ENCODE data around the gene BACH1. TPM values are rescaled to one million over a fixed set of nuclear protein-coding genes. Genes with fewer than 3 reads are reported as not detected.

BACH1 gene
- total and polyA plus RNA-seq, 8 donors = 33.3 to 117 (median 39.5) TPM

DNA sequence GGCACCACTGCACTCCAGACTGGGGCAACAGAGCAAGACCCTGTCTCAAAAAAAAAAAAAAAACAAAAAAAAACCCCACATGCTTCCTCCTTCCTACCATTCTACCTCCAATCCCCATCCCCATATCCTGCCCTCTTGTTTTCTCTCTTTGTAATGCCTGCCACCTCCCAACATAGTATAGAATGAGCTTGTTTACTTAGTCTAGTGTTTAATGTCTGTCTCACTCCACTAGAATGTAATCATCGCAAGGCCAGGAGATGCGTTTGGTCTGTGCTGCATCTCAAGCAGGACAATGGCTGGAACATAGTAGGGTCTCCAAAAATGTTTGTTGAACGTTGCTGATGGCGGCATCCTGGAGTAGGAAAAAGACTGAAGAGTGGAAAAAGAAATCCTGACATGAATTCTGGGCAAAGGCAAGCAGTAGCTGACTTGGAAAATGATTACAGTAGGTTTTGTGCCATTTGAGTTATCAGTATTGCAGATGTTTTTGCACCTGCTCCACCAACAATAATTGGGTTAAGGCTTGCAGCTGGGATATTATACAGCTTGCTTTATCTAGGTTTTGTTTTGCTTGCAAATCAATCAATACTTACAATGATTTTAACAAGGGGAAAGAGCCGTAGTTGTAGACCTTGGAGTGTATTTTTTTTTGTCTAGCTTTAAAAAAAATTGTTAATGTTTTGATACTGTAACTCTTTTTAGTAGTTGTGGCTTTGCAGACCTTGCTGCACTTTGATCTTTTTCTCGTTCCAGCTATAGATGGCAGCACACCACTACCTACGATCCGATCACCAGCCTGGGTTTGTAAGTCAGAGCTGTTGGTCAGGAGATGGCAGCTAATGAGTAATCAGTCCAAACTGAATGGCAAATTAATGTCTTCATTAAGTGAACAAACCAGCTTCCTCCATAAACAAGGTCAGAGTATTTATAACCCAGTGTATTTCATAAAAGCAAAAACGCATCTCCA, 62.4 kb downstream of the BACH1 start:
- H3K4me3 ChIP-seq = no peak overlapping the region
- no peaks in the 10 kb centered on the region for H3K27me3 ChIP-seq
- no peaks in the 10 kb centered on the region for H3K9me3 ChIP-seq
- peaks cover 0 to 32% of the 10 kb centered on the region in 2 donors for H3K36me3 ChIP-seq
- DNase-seq (no peak), ATAC-seq (no peak)
- H3K27ac ChIP-seq = no peak overlapping the region
- intact Hi-C loops (cut with DNase I) = no loop called here
- peaks cover 0 to 20% of the 10 kb centered on the region in 2 donors for H3K4me1 ChIP-seq
- TF ChIP-seq, protein P1, sequence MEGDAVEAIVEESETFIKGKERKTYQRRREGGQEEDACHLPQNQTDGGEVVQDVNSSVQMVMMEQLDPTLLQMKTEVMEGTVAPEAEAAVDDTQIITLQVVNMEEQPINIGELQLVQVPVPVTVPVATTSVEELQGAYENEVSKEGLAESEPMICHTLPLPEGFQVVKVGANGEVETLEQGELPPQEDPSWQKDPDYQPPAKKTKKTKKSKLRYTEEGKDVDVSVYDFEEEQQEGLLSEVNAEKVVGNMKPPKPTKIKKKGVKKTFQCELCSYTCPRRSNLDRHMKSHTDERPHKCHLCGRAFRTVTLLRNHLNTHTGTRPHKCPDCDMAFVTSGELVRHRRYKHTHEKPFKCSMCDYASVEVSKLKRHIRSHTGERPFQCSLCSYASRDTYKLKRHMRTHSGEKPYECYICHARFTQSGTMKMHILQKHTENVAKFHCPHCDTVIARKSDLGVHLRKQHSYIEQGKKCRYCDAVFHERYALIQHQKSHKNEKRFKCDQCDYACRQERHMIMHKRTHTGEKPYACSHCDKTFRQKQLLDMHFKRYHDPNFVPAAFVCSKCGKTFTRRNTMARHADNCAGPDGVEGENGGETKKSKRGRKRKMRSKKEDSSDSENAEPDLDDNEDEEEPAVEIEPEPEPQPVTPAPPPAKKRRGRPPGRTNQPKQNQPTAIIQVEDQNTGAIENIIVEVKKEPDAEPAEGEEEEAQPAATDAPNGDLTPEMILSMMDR (IDR thresholded peaks at IDR 0.05) = no peak

DNA sequence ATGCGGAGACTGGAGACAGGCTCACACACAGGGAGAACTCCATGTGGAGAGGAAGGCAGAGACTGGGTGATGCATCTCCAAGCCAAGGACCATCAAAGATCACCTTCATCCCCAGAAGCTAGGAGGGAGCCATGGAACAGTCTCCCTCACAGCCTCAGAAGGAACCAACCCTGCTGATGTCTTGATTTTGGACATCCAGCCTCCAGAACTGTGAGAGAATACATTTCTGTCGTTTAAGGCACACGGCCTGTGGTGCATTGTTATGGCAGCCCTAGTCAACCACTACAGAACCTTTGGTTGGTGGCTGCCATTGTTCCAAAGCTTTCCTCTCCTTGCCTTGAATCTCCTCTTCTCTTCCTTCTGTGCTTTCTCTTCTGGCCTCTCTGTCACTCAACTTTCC, 64.0 kb downstream of the BACH1 start:
- Histone ChIP-seq H3K4me1 (peaks cover 0 to 5% of the 10 kb centered on the region in 2 donors), H3K4me3 (no peak overlapping the region), H3K27me3 (no peaks in the 10 kb centered on the region), H3K27ac (no peak overlapping the region), H3K36me3 (peaks cover 0 to 36% of the 10 kb centered on the region in 2 donors), H3K9me3 (no peaks in the 10 kb centered on the region)
- intact Hi-C loops (cut with DNase I) = no loop called here
- TF ChIP-seq, protein P1 (IDR thresholded peaks at IDR 0.05) = no peak
- DNase-seq = no peak
- ATAC-seq = no peak

DNA sequence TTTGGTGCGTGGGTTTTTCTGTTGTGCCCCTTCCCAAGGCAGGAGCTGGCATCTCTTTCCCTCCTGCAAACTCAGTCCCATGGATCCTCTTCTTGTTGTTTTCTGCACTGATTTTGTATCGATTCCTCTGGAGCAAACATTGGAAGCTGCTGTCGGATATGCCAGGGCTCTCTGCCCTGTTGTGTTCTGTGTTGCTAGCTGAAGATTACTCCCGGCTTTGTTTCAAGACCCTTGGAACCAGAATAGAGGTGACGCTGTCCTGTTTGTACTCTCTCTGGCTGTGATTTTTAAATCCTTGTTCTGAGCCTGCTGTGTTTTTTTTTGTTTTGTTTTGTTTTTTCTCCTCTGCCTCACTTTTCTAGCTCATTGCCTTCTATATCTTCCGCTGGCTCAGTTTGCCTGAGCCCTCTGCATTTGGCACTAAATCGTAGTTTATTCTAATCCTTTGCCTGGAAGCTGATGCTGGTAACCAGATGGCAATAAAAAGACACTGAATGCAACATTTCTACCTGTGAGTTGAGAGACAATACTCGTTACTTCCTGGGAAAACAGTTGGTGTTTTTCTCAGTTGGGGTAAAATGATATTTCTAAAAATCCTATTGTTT, 67.0 kb downstream of the BACH1 start:
- TF ChIP-seq, protein P1 (IDR thresholded peaks at IDR 0.05) = no peak
- Histone ChIP-seq H3K36me3 (peaks cover 0 to 47% of the 10 kb centered on the region in 2 donors), H3K4me1 (no peaks in the 10 kb centered on the region), H3K27me3 (no peaks in the 10 kb centered on the region), H3K4me3 (no peak overlapping the region), H3K9me3 (no peaks in the 10 kb centered on the region), H3K27ac (no peak overlapping the region)
- no peak for ATAC-seq
- intact Hi-C loops (cut with DNase I) = no loop called here
- no peak for DNase-seq

DNA sequence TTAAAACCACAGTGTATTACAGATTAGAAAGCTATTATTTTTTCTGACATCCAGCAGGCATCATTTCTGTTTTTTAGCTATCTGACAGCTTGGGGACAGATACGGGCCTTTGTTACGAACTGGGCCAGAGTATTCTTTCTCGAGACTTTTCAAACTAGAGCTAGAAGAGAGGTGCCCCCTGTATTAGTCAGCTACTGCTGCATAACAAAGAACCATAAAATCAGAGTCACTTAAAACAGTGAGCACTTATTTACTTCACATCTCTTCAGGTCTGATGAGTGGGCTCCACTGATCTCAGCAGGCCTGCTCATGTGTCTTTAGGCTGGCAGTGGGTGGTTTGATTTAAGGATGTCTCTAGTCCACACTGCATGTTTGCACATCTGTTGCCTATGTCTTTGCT, 67.8 kb downstream of the BACH1 start:
- no peak for ATAC-seq
- H3K27me3 ChIP-seq = no peaks in the 10 kb centered on the region
- peaks cover 0 to 47% of the 10 kb centered on the region in 2 donors for H3K36me3 ChIP-seq
- H3K4me3 ChIP-seq = no peak overlapping the region
- no peak for DNase-seq
- intact Hi-C loops (cut with DNase I) = no loop called here
- TF ChIP-seq, protein P1 (IDR thresholded peaks at IDR 0.05) = no peak
- H3K27ac ChIP-seq = no peak overlapping the region
- H3K9me3 ChIP-seq = no peaks in the 10 kb centered on the region
- no peaks in the 10 kb centered on the region for H3K4me1 ChIP-seq

DNA sequence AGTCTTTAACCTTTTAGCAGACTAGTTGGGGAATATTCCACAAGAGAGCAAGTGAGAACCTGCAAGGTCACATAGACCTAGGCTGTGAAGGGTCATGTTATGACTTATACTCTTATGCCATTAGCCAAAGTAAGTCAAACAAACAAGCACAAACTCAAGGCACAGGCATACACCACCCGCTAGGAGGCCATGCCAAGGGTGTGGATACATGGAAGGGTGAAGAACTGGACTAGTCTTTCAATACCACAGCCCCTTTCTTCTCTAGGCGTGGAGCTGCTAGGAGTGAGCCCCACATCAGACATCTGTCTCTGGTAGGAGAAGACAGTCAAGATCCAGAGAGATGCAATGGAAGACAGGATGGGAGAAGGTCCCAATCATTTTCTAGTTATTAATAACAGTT, 68.6 kb downstream of the BACH1 start:
- DNase-seq = no peak
- no peak overlapping the region for H3K27ac ChIP-seq
- ATAC-seq = no peak
- intact Hi-C loops (cut with DNase I) = no loop called here
- H3K9me3 ChIP-seq = no peaks in the 10 kb centered on the region
- H3K27me3 ChIP-seq = no peaks in the 10 kb centered on the region
- no peak overlapping the region for H3K4me3 ChIP-seq
- H3K36me3 ChIP-seq = peaks cover 0 to 46% of the 10 kb centered on the region in 2 donors
- no peaks in the 10 kb centered on the region for H3K4me1 ChIP-seq
- TF ChIP-seq, protein P1 (IDR thresholded peaks at IDR 0.05) = no peak

Measured in left lung (tissue), 10 donors.